Activated T-cell treated with anti-CD3 and anti-CD28 coated beads, Interleukin-2, amount 50 U/mL, for 72 hours (primary cell): ENCODE measurements around the gene PRF1. TPM values are rescaled to one million over a fixed set of nuclear protein-coding genes. Genes with fewer than 3 reads are reported as not detected.
"Not testable (repeated sequence)": the region's sequence is repeated elsewhere in the genome, so short reads cannot be mapped to it uniquely, and the experiment has no call there.

Experiments used
- ATAC-seq, 2 donors: fragments of 150-1000 bp; cut with Tn5 transposase; replicated peaks in 1 of 2; 2 replicates each; pipeline ENCODE4 v1.10.0; 2021; ENCODE audit warnings: moderate library complexity in 2 of 2, mild to moderate bottlenecking in 1 of 2
- DNase-seq, 2 donors: peaks; one replicate each; pipeline ENCODE4 v3.0.0; 2021 to 2022; ENCODE audit warnings: mixed read lengths in 1 of 2
- H3K27ac Mint-ChIP-seq: one replicate; pipeline ENCODE4 v1.8.0; 2022; ENCODE audit warnings: mild to moderate bottlenecking, moderate library complexity, mixed read lengths
- H3K27me3 Mint-ChIP-seq: one replicate; pipeline ENCODE4 v1.8.0; 2022; ENCODE audit warnings: low read depth, mixed read lengths
- H3K36me3 Mint-ChIP-seq, 2 donors: one replicate each; pipeline ENCODE4 v1.8.0; 2022; ENCODE audit warnings: mixed read lengths in 2 of 2, mild to moderate bottlenecking in 1 of 2; ENCODE audit not compliant: insufficient read depth in 2 of 2
- H3K4me1 Mint-ChIP-seq: one replicate; pipeline ENCODE4 v1.8.0; 2022; ENCODE audit warnings: low read depth, mixed read lengths
- H3K4me3 Mint-ChIP-seq, 2 donors: one replicate each; pipeline ENCODE4 v1.8.0; 2022; ENCODE audit warnings: mild to moderate bottlenecking in 2 of 2, mixed read lengths in 2 of 2, moderate library complexity in 2 of 2
- H3K9me3 Mint-ChIP-seq, 2 donors: one replicate each; pipeline ENCODE4 v1.8.0; 2022; ENCODE audit warnings: mixed read lengths in 2 of 2
- total RNA-seq, 2 donors: library from RNA; stranded (reverse); gene quantifications; one replicate each; pipeline ENCODE4 v1.2.3, GENCODE V29; 2022

PRF1 gene
- total RNA-seq, 2 donors from 2014 or later: 44.5 to 102 TPM

DNA sequence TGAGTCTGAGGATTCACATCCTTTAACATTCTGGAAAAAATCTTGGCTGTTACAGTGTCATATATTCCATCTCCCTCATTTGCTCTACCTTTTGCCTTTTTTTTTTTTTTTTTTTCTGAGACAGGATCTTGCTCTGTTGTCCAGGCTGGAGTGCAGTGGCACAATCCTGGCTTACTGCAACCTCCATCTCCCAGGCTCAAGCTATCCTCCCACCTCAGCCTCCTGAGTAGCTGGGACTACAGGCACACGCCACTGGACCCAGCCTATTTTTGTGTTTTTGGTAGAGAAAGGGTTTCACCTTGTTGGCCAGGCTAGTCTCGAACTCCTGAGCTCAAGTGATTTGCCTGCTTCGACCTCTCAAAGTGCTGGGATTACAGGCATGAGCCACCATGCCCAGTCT, 11.8 kb upstream of the PRF1 start:
- Mint-ChIP-seq H3K4me3 (peak overlapping the region in 1 of 2 donors; percentile 43), H3K4me1 (peaks cover 59% of the 10 kb centered on the region)
- H3K27ac Mint-ChIP-seq, H3K27me3 Mint-ChIP-seq, H3K9me3 Mint-ChIP-seq, DNase-seq, H3K36me3 Mint-ChIP-seq, ATAC-seq: not testable (repeated sequence)

DNA sequence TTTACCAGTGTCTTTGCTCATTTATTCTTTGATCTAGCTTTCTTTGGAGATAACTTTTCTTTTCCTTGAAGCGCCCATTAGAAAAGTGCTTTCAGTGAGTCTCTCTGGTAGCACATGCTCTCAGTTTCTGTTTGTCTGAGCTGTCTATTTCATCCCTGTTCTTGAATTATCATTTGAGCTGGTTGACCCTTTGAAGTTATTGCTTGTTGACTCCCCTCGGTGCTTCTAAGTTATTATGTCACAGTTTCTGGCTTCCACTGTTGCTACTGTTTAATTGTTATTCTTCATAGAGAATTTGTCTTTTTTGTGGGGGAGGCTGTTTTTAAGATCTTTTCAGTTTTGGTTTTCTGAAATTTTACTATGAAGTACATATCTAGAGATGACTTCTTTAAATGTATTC, 11.4 kb upstream of the PRF1 start:
- Mint-ChIP-seq H3K27me3 (peaks cover 7% of the 10 kb centered on the region), H3K36me3 (peaks cover 0 to 3% of the 10 kb centered on the region in 2 donors), H3K9me3 (no peaks in the 10 kb centered on the region), H3K4me3 (peak overlapping the region in 1 of 2 donors; percentile 43), H3K27ac (peak overlapping the region; percentile 86), H3K4me1 (peaks cover 55% of the 10 kb centered on the region)
- DNase-seq: no peak
- ATAC-seq: no peak

DNA sequence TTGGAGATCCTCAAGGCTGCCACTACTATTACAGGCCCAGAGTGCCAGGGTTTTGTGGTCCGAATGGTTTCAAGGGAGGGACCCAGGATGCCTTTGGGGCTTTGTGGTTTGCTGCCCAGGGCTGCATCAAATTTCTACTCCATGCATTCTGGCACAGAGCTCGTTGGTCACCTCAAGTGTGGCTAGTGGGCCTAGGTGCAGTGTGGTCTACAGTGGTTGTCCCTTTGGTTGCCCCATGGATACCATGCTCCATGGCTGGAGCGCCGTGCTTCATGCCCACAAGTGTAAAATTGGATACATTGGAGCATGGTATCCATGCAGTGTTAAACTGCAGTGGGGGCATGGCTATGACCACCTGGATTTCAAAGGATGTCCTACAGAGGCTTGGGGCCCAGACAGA, 5.4 kb upstream of the PRF1 start:
- DNase-seq (no peak), ATAC-seq (no peak)
- Mint-ChIP-seq H3K36me3 (peaks cover 0 to 2% of the 10 kb centered on the region in 2 donors), H3K27ac (no peak overlapping the region), H3K4me3 (no peak overlapping the region), H3K9me3 (peaks cover 3 to 4% of the 10 kb centered on the region in 2 donors), H3K27me3 (no peaks in the 10 kb centered on the region), H3K4me1 (peaks cover 25% of the 10 kb centered on the region)

DNA sequence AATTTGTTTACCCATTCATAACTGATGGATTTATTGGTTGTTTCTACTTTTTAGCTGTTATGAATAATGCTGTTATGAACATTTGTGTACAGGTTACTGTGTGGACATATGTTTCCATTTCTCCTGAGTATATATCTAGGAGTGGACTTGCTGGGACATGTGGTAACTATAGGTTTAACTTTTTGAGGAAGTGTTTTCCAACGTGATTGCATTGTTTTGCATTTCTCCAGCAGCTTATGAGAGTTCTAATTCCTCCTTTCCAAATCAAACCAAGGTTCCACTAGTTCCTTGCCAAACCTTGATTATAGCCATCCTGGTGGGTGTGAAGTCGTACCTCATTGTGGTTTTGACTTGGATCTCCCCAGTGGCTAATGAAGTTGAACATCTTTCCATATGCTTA, 2.6 kb upstream of the PRF1 start:
- Mint-ChIP-seq H3K9me3 (peaks cover 3 to 4% of the 10 kb centered on the region in 2 donors), H3K27me3 (no peaks in the 10 kb centered on the region), H3K4me3 (no peak overlapping the region), H3K36me3 (peaks cover 3 to 5% of the 10 kb centered on the region in 2 donors), H3K27ac (peak overlapping the region; percentile 93), H3K4me1 (peaks cover 37% of the 10 kb centered on the region)
- ATAC-seq: no peak
- DNase-seq: no peak

DNA sequence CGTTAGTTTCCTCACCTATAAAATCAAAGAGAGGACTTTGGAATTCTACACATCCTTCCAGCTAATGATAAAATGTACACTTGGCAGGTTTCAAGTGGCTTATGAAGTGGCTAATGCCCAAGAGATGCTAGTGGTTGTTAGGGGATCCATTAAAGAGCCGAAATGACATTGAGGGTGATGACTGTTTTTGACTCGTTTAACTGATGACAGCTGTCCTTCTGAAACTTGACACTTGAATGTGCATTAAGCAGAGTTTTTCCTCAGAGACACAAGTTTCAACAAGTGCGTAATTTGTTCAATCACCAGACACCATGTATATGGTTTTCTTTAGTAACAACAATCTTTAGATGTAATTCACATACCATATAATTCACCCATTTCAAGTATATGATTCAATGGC, 1.6 kb upstream of the PRF1 start:
- H3K27ac Mint-ChIP-seq: peak overlapping the region; percentile 85
- ATAC-seq (no peak), DNase-seq (no peak)
- H3K9me3 Mint-ChIP-seq: peaks cover 3 to 4% of the 10 kb centered on the region in 2 donors
- H3K27me3 Mint-ChIP-seq: no peaks in the 10 kb centered on the region
- H3K36me3 Mint-ChIP-seq: peaks cover 5% of the 10 kb centered on the region in 2 donors
- peaks cover 37% of the 10 kb centered on the region for H3K4me1 Mint-ChIP-seq
- H3K4me3 Mint-ChIP-seq: peak overlapping the region in 1 of 2 donors; percentile 93

DNA sequence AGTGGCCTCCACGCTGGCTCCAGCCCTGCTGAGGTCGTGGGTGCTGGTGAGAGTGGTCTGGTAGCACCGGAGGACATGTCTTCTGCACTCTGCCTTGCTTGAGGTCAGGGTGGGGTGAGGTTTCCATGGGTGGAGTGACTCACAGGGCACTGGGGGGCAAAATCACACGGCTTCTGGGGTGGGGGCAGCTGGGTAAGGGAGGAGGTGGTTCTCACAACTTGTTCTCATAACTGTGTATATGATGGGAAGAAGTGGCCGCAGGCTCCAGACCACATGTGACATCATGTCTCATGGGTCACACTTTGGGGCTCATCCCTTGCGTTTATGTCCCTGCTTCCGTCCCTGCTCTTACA, 884 bp upstream of the PRF1 start:
- DNase-seq (peak; percentile 57 to 67), ATAC-seq (peak; percentile 53 to 54)
- Mint-ChIP-seq H3K27me3 (no peaks in the 10 kb centered on the region), H3K9me3 (peaks cover 3 to 4% of the 10 kb centered on the region in 2 donors), H3K4me3 (peak overlapping the region; percentile 93 to 98), H3K27ac (peak overlapping the region; percentile 85), H3K4me1 (peaks cover 37% of the 10 kb centered on the region), H3K36me3 (peaks cover 5% of the 10 kb centered on the region in 2 donors)

DNA sequence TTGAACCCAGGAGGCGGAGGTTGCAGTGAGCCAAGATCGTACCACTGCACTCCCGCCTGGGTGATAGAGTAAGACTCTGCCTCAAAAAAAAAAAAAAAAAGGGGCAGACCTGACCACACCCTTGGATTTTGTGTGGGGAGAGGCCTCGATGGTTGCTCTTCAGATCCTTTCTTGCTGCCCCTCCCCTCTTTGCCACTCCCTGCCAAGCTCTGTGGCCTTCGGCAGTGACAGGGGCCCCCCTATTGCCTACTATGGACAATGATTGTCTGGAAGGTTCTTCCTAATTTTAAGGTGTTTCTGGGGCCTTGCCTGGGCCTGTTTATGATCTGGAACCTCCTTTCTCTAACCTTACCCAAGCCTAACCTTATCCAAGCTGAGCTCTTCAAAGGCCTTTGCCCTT, 795 bp downstream of the PRF1 start:
- H3K4me3 Mint-ChIP-seq: peak overlapping the region; percentile 93 to 98
- no peak for ATAC-seq
- H3K27me3 Mint-ChIP-seq: no peaks in the 10 kb centered on the region
- H3K9me3 Mint-ChIP-seq: no peaks in the 10 kb centered on the region
- peak overlapping the region; percentile 95 for H3K27ac Mint-ChIP-seq
- no peak for DNase-seq
- peaks cover 39% of the 10 kb centered on the region for H3K4me1 Mint-ChIP-seq
- H3K36me3 Mint-ChIP-seq: peaks cover 3 to 6% of the 10 kb centered on the region in 2 donors

DNA sequence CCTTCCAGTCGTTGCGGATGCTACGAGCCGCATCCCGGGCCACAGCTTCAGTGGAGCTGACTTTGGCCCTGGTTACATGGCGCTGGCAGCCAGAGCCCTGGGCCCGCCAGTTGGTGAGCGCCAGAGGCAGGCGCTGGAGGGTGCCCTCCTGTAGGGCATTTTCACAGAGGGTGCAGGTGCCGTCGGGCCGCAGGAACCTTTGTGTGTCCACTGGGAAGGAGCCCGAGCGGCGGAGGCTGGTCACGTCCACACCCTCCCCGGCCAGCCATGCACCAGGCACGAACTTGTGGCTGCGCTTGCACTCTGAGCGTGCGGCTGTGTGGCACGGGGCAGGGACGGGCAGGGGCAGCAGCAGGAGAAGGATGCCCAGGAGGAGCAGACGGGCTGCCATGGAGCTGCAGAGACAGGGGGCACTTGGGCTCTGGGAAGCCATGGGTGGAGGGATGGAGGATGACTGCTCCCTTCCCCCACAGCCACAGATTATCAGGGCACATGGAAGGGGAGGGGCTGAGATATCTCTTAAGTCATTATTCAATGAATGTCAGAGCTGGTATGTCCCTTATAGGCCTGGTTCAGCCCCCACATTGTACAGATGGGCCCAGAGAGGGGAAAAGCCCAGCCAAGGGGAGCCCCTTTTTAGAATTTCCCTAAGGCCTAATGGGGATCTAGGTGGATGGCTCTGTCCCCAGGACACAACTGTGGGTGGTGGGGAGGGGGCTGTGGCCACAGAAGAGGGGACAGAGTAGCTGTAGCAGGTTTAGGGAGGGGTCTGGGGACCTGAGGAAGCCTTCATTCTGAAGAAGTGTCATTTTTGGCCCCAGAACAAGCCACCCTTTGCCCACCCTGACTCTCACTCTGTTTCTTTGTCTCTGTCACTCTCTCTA, 1.8 kb downstream of the PRF1 start:
- Mint-ChIP-seq H3K4me1 (peaks cover 39% of the 10 kb centered on the region), H3K36me3 (peaks cover 3 to 6% of the 10 kb centered on the region in 2 donors), H3K27ac (no peak overlapping the region), H3K27me3 (no peaks in the 10 kb centered on the region), H3K9me3 (no peaks in the 10 kb centered on the region), H3K4me3 (peak overlapping the region; percentile 93 to 98)
- ATAC-seq (no peak), DNase-seq (no peak)

DNA sequence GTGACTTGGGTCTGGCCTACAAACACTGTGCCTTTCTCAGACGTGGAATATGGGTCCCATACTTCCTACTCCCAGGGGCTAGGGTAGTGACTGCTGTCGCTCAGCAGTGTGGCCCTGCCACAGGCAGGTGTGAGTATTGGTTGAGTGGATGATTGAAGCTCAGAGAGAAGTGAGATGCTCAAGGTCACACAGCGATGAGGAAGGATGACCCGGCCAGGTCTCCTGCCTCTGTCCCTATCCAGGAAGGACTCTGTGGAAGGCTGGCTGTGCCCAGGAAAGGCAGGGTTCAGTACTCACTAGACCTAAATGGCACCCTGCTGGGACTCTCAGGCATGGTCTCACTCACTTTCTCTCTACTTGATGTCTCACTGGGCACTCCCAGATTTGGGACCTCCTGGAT, 2.8 kb downstream of the PRF1 start:
- Mint-ChIP-seq H3K4me1 (peaks cover 46% of the 10 kb centered on the region), H3K27me3 (peaks cover 3% of the 10 kb centered on the region), H3K27ac (no peak overlapping the region), H3K9me3 (no peaks in the 10 kb centered on the region), H3K4me3 (peak overlapping the region; percentile 2 to 32), H3K36me3 (peaks cover 3 to 6% of the 10 kb centered on the region in 2 donors)
- ATAC-seq: no peak
- DNase-seq: no peak

DNA sequence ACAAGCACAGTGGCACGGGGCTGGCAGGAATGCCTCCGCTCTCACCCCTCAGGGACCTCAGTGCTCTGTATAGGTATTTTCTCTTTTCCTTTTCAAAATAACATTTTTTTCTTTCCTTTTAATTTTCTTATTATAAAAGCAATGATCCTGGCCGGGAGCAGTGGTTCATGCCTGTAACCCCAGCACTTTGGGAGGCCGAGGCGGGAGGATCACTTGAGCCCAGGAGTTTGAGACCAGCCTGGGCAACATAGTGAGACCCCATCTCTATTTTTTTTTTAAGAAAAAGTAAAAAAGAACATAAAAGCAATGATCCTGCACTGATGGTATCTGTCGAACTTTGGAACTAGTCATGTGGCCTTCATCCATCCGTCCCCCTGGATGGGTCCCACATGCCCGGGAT, 3.2 kb downstream of the PRF1 start:
- no peak for ATAC-seq
- Mint-ChIP-seq H3K4me1 (peaks cover 49% of the 10 kb centered on the region), H3K9me3 (no peaks in the 10 kb centered on the region), H3K27me3 (peaks cover 5% of the 10 kb centered on the region), H3K27ac (no peak overlapping the region), H3K36me3 (peaks cover 3 to 6% of the 10 kb centered on the region in 2 donors), H3K4me3 (peak overlapping the region; percentile 27 to 32)
- DNase-seq: no peak

DNA sequence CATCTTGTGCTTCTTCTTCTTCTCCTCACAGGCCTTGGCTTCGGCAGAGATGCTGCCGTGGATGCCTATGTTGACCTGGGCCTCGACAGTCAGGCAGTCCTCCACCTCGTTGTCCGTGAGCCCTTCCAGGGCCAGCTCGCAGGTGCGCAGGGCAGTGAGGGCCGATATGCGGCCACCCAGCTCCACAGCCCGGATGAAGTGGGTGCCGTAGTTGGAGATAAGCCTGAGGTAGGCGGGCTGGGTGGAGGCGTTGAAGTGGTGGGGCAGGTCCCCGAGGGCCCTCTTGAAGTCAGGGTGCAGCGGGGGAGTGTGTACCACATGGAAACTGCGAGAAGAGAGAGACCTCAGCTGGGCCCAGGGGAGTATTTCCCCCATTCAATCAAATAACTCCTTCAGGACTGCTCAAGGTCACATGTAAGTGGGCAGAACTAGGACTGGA, 3.7 kb downstream of the PRF1 start:
- Mint-ChIP-seq H3K27me3 (peaks cover 5% of the 10 kb centered on the region), H3K4me1 (peaks cover 47% of the 10 kb centered on the region), H3K36me3 (peaks cover 3 to 6% of the 10 kb centered on the region in 2 donors), H3K4me3 (peak overlapping the region in 1 of 2 donors; percentile 27), H3K27ac (no peak overlapping the region), H3K9me3 (no peaks in the 10 kb centered on the region)
- DNase-seq: no peak
- no peak for ATAC-seq

DNA sequence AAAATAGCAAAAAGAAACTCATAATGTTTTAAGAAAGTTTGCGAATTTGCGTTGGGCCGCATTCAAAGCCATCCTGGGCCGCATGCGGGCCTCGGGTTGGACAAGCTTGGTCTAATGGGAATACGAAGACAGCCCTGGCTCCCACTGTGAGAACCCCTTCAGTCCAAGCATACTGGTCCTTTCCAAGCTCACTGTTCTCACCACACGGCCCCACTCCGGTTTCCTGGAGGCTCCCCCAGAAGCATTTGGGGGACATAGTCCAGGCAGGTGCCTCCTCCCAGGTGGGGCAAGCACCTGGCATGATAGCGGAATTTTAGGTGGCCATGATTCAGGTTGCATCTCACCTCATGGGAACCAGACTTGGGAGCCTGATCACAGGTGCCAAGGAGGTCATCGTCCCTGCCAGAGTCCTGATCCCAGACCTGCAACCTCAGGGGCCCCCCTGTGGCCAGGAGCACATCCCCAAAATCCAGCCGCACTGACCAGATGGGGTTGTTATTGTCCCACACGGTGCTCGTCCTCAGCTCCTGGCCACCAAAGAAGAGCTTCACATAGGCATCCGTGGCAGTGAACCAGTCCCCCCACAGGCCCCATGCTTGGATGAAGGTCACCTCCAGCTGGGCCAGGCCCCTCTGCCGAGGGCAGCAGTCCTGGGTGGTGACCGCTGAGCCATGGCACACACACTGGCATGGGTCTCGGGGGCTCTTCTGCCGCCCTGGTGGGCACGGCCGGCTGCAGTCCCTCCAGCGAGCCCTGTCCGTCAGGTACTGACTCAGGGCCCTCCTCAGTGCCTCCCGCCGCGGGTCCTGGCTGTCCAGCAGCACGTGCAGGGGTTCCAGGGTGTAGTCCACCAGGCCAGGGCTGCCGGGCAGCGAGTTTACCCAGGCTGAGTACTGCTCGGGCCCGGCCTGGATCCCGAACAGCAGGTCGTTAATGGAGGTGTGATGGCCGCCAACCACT, 4.4 kb downstream of the PRF1 start:
- Mint-ChIP-seq H3K4me3 (no peak overlapping the region), H3K27me3 (peaks cover 5% of the 10 kb centered on the region), H3K36me3 (peaks cover 3 to 6% of the 10 kb centered on the region in 2 donors), H3K9me3 (no peaks in the 10 kb centered on the region), H3K27ac (no peak overlapping the region), H3K4me1 (peaks cover 40% of the 10 kb centered on the region)
- DNase-seq: no peak
- no peak for ATAC-seq
